IMR-90 (cell line): ENCODE measurements around the gene HOXA3. TPM values are rescaled to one million over a fixed set of nuclear protein-coding genes. Genes with fewer than 3 reads are reported as not detected.
A peak's percentile ranks its signal among the peaks of the same experiment; 100 is the strongest.

Experiments used
- ATAC-seq: fragments of 200-7000 bp; cut with Tn5 transposase; 2 replicates; pipeline ENCODE4 v1.9.1; 2020; ENCODE audit warnings: low read depth, mild to moderate bottlenecking, moderate library complexity
- BruUV-seq: library from RNA; stranded (reverse); fragments of 400-500 nt; replicated peaks from 2 replicates; lab custom pipeline; 2021; lab: Mats Ljungman, UMichigan
- CTCF ChIA-PET: fragments of 300-600 bp; formaldehyde crosslinking; extraction: SDS; loops from one replicate; lab custom pipeline; 2021; ENCODE audit warnings: antibody characterized with exemption; lab: Yijun Ruan, JAX
- POLR2A ChIA-PET: fragments of 300-600 bp; sonication (Branson Sonifier 250); formaldehyde crosslinking; loops from one replicate; lab custom pipeline; 2022; ENCODE audit warnings: antibody characterized with exemption; ENCODE audit not compliant: unreplicated experiment; lab: Charles Lee
- DNase-seq: peaks from one replicate; pipeline ENCODE4 v3.0.0; 2013
- H2AFZ ChIP-seq: replicated peaks from 2 replicates; pipeline ENCODE3; 2013; ENCODE audit warnings: low read length, mild to moderate bottlenecking; ENCODE audit not compliant: poor library complexity
- H2AK5ac ChIP-seq: 2 replicates; pipeline ENCODE4 v1.6.1; 2013; ENCODE audit warnings: low read depth, low read length, inconsistent platforms
- H2AK9ac ChIP-seq: replicated peaks from 2 replicates; pipeline ENCODE3; 2013; ENCODE audit warnings: mild to moderate bottlenecking, low read depth, low read length, moderate library complexity; ENCODE audit not compliant: poor library complexity
- H2BK120ac ChIP-seq: 2 replicates; pipeline ENCODE4 v1.6.1; 2013; ENCODE audit warnings: low read depth, low read length, inconsistent platforms
- H2BK15ac ChIP-seq: 3 replicates; pipeline ENCODE4 v1.6.1; 2013; ENCODE audit warnings: low read depth, low read length, inconsistent platforms
- H2BK20ac ChIP-seq: 2 replicates; pipeline ENCODE4 v1.6.1; 2013; ENCODE audit warnings: low read depth, mild to moderate bottlenecking, inconsistent platforms, low read length, moderate library complexity
- H2BK5ac ChIP-seq: 2 replicates; pipeline ENCODE4 v1.6.1; 2013; ENCODE audit warnings: mild to moderate bottlenecking, low read depth, low read length, inconsistent platforms; ENCODE audit not compliant: poor library complexity, severe bottlenecking
- H3K14ac ChIP-seq: replicated peaks from 2 replicates; pipeline ENCODE4 v1.6.1; 2013; ENCODE audit warnings: low read depth, low read length, inconsistent platforms
- H3K18ac ChIP-seq: 2 replicates; pipeline ENCODE4 v1.6.1; 2013; ENCODE audit warnings: low read depth, low read length, control low read depth
- H3K23ac ChIP-seq: 2 replicates; pipeline ENCODE4 v1.6.1; 2013; ENCODE audit warnings: low read depth, low read length, inconsistent platforms
- H3K27ac ChIP-seq: 2 replicates; pipeline ENCODE4 v1.5.1; 2013; ENCODE audit warnings: mild to moderate bottlenecking, control low read depth, low read length; ENCODE audit not compliant: insufficient read depth
- H3K27me3 ChIP-seq: 2 replicates; pipeline ENCODE4 v1.6.1; 2013; ENCODE audit warnings: low read length; ENCODE audit not compliant: control insufficient read depth, insufficient read depth
- H3K36me3 ChIP-seq: 2 replicates; pipeline ENCODE4 v1.6.1; 2013; ENCODE audit warnings: low read length, mixed read lengths; ENCODE audit not compliant: control insufficient read depth, insufficient read depth
- H3K4ac ChIP-seq: 2 replicates; pipeline ENCODE4 v1.6.1; 2013; ENCODE audit warnings: low read depth, low read length, inconsistent platforms
- H3K4me1 ChIP-seq: 2 replicates; pipeline ENCODE4 v1.6.1; 2013; ENCODE audit warnings: low read length, mixed read lengths; ENCODE audit not compliant: control insufficient read depth, insufficient read depth
- H3K4me2 ChIP-seq: 2 replicates; pipeline ENCODE4 v1.6.1; 2013; ENCODE audit warnings: low read depth, mild to moderate bottlenecking, control low read depth, low read length, moderate library complexity
- H3K4me3 ChIP-seq: 2 replicates; pipeline ENCODE4 v1.5.1; 2013; ENCODE audit warnings: low read depth, mild to moderate bottlenecking, control low read depth, low read length, moderate library complexity; ENCODE audit not compliant: insufficient read depth
- H3K56ac ChIP-seq: 2 replicates; pipeline ENCODE4 v1.6.1; 2013; ENCODE audit warnings: low read length, inconsistent platforms; ENCODE audit not compliant: insufficient read depth; ENCODE audit errors: extremely low read depth
- H3K79me1 ChIP-seq, 2 experiments: 2 replicates each; pipeline ENCODE4 v1.6.1; 2013; ENCODE audit warnings: low read length in 2 of 2, inconsistent platforms in 1 of 2, low read depth in 1 of 2
- H3K9ac ChIP-seq: 2 replicates; pipeline ENCODE4 v1.6.1; 2013; ENCODE audit warnings: low read depth, low read length, control low read depth
- H3K9me1 ChIP-seq: 2 replicates; pipeline ENCODE4 v1.6.1; 2013; ENCODE audit warnings: low read length, inconsistent platforms; ENCODE audit not compliant: insufficient read depth
- H3K9me3 ChIP-seq: 2 replicates; pipeline ENCODE4 v1.6.1; 2013; ENCODE audit warnings: low read length; ENCODE audit not compliant: control insufficient read depth, insufficient read depth
- H4K20me1 ChIP-seq: 2 replicates; pipeline ENCODE4 v1.6.1; 2013; ENCODE audit warnings: low read length, inconsistent platforms; ENCODE audit not compliant: insufficient read depth
- H4K5ac ChIP-seq: 2 replicates; pipeline ENCODE4 v1.6.1; 2013; ENCODE audit warnings: mild to moderate bottlenecking, low read depth, low read length, control low read depth
- H4K8ac ChIP-seq, 2 experiments: 2 replicates each; pipeline ENCODE4 v1.6.1; 2013; ENCODE audit warnings: low read depth in 2 of 2, low read length in 2 of 2, control low read depth in 1 of 2, inconsistent platforms in 1 of 2
- H4K91ac ChIP-seq: 2 replicates; pipeline ENCODE4 v1.6.1; 2013; ENCODE audit warnings: low read depth, low read length, inconsistent platforms; ENCODE audit not compliant: insufficient read depth
- CEBPB ChIP-seq: IDR thresholded peaks from 2 replicates; pipeline ENCODE4 v1.6.1; 2012; ENCODE audit warnings: low read depth, low read length, improper control_type of control experiment
- CHD1 ChIP-seq: IDR thresholded peaks from 2 replicates; pipeline ENCODE4 v1.6.1; 2012; ENCODE audit warnings: low read depth, low read length, improper control_type of control experiment
- FOS ChIP-seq: fragments of 150-350 bp; IDR thresholded peaks from 2 replicates; pipeline ENCODE4 v1.6.1; 2016; ENCODE audit warnings: low read depth, low read length
- MAFK ChIP-seq: IDR thresholded peaks from 2 replicates; pipeline ENCODE4 v1.6.1; 2012; ENCODE audit warnings: low read depth, low read length, improper control_type of control experiment
- MXI1 ChIP-seq: IDR thresholded peaks from 2 replicates; pipeline ENCODE4 v1.6.1; 2012; ENCODE audit warnings: low read depth, mild to moderate bottlenecking, low read length, moderate library complexity, borderline replicate concordance
- POLR2A ChIP-seq: IDR thresholded peaks from 2 replicates; pipeline ENCODE4 v1.6.1; 2012; ENCODE audit warnings: mild to moderate bottlenecking, low read depth, low read length
- RAD21 ChIP-seq: IDR thresholded peaks from 2 replicates; pipeline ENCODE4 v1.6.1; 2012; ENCODE audit warnings: low read length, improper control_type of control experiment
- WGBS, 2 experiments: methylation state at CpG; one replicate each; pipeline versions ENCODE4 v1.1.5 to v1.1.7; 2013; ENCODE audit warnings: missing lambda C conversion rate in 2 of 2; ENCODE audit not compliant: insufficient read length in 1 of 2; ENCODE audit errors: extremely low coverage in 2 of 2; 5-methylcytosine and 5-hydroxymethylcytosine counted together
- dilution Hi-C: fragments of 300-500 bp; cut with HindIII; formaldehyde crosslinking; loops from one replicate; pipeline ENCODE4 v1.14.3; 2018; ENCODE audit warnings: low sequenced_read_pairs; ENCODE audit not compliant: unreplicated experiment
- in situ Hi-C: fragments of 300-500 bp; cut with MboI; formaldehyde crosslinking; loops from 3 replicates; pipeline ENCODE4 v1.14.3; 2019; ENCODE audit warnings: low sequenced_read_pairs, inconsistent platforms, mixed read lengths
- intact Hi-C: fragments of 100-400 bp; cut with micrococcal nuclease; formaldehyde crosslinking; loops from 2 replicates; pipeline ENCODE4 v1.10.0; 2022
- polyA plus RNA-seq, 3 experiments: library from polyadenylated mRNA; depleted of rRNA; stranded (reverse); fragments of >200 nt; gene quantifications; 2 replicates each; pipeline ENCODE4 v1.2.3, GENCODE V29; 2012; ENCODE audit warnings: low replicate concordance in 1 of 3
- total RNA-seq: library from RNA; depleted of rRNA; stranded (reverse); fragments of >200 nt; gene quantifications from 2 replicates; pipeline ENCODE4 v1.2.3, GENCODE V29; 2012
- TF ChIP-seq, protein P1 (sequence below): fragments of 150-350 bp; IDR thresholded peaks from 2 replicates; pipeline ENCODE4 v1.6.1; 2016; ENCODE audit warnings: low read depth, mild to moderate bottlenecking, low read length, moderate library complexity, borderline replicate concordance

The HOXA3 gene
- total and polyA plus RNA-seq, 2 of the 4 experiments (the other 2 are of a cell fraction), result 0.90 to 5.4 TPM

DNA sequence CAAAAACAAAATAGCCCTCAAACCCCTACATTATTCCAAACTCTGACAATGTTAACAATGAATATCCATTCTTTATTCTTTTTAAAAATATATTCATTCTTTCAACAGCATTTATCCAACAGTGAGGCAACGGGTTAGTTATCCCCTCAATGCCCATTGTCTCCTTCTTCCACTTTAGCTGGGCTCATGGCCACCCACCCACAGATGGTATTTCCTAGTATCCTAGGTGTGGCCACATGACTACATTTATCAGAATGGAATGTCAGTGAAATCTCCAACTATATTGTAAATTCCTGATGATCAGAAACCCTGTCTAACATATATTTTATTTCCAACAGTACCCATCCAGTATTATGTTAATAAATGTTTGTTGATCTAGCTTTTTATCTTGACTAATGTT lies 70.2 kb downstream of the HOXA3 start:
- H2AK5ac ChIP-seq, result no peak overlapping the region
- H4K8ac ChIP-seq, result no peak overlapping the region
- no peak overlapping the region for H4K5ac ChIP-seq
- H3K18ac ChIP-seq, result no peak overlapping the region
- H4K91ac ChIP-seq, result no peak overlapping the region
- H3K4ac ChIP-seq, result no peak overlapping the region
- ChIA-PET CTCF (no interaction called here), POLR2A (interaction anchor here (0.5 kb wide), 1 partner anchor 59 kb away, joined by 3 read pairs; no protein-coding TSS in a partner anchor)
- H3K9me3 ChIP-seq, result no peaks in the 10 kb centered on the region
- H3K9me1 ChIP-seq, result no peaks in the 10 kb centered on the region
- no peaks in the 10 kb centered on the region for H4K20me1 ChIP-seq
- no peaks in the 10 kb centered on the region for H3K36me3 ChIP-seq
- H3K4me3 ChIP-seq, result no peak overlapping the region
- ATAC-seq (no peak), DNase-seq (no peak)
- no TSS peak for BruUV-seq
- no peaks in the 10 kb centered on the region; the same call in 1 of the 2 replicates for H3K4me1 ChIP-seq
- no peak for TF ChIP-seq FOS
- TF ChIP-seq MAFK, result no peak
- TF ChIP-seq CEBPB, result no peak
- TF ChIP-seq, protein P1, sequence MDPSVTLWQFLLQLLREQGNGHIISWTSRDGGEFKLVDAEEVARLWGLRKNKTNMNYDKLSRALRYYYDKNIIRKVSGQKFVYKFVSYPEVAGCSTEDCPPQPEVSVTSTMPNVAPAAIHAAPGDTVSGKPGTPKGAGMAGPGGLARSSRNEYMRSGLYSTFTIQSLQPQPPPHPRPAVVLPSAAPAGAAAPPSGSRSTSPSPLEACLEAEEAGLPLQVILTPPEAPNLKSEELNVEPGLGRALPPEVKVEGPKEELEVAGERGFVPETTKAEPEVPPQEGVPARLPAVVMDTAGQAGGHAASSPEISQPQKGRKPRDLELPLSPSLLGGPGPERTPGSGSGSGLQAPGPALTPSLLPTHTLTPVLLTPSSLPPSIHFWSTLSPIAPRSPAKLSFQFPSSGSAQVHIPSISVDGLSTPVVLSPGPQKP, result no peak
- TF ChIP-seq POLR2A, result no peak
- no peak for TF ChIP-seq CHD1
- TF ChIP-seq RAD21, result no peak
- no peak for TF ChIP-seq MXI1
- no peak overlapping the region for H3K9ac ChIP-seq
- H3K4me2 ChIP-seq, result no peak overlapping the region
- H2BK5ac ChIP-seq, result no peak overlapping the region
- H3K27ac ChIP-seq, result no peak overlapping the region
- no peak overlapping the region for H2BK20ac ChIP-seq
- dilution Hi-C loops, result no loop called here
- no peak overlapping the region for H2AFZ ChIP-seq
- H3K14ac ChIP-seq, result no peak overlapping the region
- intact Hi-C loops, result no loop called here
- no peaks in the 10 kb centered on the region for H3K27me3 ChIP-seq
- no peak overlapping the region for H2BK15ac ChIP-seq
- in situ Hi-C loops, result no loop called here
- no peak overlapping the region for H3K23ac ChIP-seq
- H2BK120ac ChIP-seq, result 0 out of 2 replicates have a peak overlapping the region, but pooled peaks have one; percentile 4
- H2AK9ac ChIP-seq, result no peak overlapping the region
- WGBS, 2 experiments, result 100% methylated on average over 1 of the region's 1 CpG; no CpG with 5 or more reads in 1 of the 2 experiments
- H3K79me1 ChIP-seq, result no peaks in the 10 kb centered on the region
- no peak overlapping the region for H3K56ac ChIP-seq
